Putamen (tissue), 1 donor: ENCODE measurements around the gene ZDHHC11.
"Not testable (repeated sequence)": the region's sequence is repeated elsewhere in the genome, so short reads cannot be mapped to it uniquely, and the experiment has no call there.

Experiments used
- DNase-seq: peaks from one replicate; pipeline ENCODE4 v3.0.0-alpha.2; 2016; ENCODE audit warnings: low spot score

ZDHHC11 gene

DNA sequence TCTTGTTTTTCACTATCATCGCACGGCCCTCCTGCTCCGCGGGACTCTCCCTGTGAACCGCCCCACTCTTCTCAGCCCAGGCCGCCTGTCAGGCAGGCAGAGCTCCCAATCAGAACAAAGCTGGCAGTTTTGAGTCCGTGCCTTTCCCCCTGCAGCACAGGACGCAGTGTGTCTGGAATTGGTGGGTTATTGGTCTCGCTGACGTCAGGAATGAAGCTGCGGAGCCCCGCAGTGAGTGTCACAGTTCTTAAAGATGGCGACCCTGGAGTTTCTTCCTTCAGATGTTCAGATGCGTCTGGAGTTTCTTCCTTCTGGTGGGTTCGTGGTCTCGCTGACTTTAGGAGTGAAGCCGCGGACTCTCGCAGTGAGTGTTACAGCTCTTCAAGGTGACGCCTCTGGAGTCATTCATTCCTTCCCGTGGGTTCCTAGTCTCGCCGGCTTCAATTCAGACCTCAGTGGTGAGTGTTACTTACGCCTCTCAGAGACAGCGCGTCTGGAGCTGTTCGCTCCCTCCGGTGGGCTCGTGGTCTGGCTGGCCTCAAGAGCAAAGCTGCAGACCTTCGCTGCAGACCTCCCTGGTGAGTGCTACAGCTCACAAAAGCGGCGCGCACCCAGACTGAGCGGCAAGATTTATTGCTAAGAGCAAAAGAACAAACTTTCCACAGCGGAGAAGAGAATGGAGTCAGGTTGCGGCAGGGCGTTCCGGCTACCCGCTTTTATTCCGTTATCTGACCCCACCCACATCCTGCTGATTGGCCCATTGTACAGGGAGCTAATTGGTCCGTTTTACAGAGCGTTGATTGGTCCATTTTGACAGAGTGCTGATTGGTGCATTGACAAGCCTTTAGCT is 73.7 kb downstream of the ZDHHC11 start:
- no peak for DNase-seq

DNA sequence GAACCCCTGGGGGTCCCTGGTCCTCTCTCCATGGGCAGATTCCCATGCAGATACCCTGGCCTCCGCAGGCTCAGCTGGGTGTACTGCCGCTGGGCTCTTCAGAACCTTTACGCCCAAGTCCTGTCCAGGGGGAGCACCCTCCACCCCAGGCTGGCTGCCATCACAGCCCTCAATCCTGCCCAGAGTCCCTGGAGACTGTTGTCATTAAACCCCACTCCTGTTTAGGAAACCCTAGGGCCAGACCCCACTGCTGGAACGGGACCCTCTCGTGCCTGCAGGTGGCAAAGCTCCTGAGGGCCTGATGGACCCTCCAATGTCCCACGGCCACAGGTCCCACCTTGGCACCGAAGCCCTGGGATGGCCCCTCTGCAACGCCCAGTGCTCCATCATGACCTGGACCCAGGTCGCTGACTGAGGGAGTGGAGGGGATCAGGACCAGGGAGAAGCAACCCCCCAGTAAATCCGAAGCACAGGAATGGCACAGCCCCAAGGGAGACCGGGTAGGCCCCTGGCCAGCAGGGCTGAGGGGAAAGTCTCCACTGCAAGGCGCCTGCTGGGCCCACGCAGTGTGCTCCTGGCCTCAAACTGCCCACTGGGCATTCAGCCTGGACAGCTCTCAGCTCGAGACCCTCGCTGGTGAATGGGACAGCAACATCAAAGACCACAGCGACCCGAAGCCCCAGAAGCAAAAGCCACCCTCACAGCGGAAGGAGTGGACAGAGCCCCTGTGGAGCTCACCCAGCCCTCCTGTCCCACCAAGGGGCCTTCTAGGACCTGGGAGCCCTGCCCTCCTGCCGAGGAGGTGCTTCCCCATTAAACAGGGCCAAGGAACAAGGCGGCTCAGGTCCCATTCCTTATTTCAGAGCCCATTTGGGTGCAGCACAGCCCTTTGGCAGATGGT is 74.6 kb downstream of the ZDHHC11 start:
- no peak for DNase-seq

DNA sequence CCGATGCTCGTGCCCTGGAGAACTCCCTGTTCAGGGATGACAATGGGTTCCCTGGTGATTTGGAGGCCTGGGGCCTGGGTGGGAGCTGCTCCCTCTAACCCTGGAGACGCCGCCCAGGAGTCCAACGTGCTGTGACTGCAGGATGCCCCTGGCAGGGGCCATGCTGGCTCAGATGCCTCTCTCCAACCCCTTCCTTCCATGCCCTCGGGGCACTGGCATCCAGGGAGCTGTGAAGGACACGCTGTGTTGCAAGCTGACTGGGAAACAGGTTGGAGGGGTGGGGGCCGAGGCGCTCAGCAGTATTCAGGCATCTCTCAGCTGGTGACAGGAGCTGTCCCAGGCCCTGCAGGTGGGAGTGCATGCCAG is 75.2 kb downstream of the ZDHHC11 start:
- not testable (repeated sequence) for DNase-seq

DNA sequence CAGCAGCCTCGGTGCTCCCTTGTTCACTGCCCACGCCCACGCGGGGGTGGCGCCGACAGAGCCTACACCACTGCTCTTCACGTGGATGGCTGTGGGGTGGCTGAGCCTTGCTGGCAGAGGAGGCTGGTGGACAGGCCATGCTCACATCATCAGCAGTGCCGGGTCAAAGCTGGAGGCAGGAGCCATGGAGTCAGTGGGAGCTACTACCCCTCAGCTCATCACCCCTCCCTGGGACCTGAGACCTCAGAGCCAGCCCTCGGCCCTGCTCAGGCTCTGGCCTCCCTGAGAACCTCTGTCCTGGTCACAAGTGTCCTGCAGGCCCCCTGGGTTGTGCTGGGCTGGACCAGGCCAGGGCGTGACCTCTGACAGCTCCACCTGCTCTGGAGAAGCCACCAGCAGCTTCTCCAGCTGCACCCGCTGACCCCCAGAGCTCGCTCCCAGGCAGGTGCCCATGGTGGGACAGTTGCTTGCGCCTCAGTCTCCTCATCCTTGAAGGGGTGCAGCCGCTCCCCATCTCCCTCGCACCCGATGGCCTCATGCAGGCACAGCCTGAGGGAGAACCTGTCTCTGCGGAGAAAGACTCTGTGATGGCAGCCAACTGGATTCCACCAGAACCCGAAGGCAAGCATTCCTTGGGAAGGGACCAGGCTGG is 75.8 kb downstream of the ZDHHC11 start:
- not testable (repeated sequence) for DNase-seq

DNA sequence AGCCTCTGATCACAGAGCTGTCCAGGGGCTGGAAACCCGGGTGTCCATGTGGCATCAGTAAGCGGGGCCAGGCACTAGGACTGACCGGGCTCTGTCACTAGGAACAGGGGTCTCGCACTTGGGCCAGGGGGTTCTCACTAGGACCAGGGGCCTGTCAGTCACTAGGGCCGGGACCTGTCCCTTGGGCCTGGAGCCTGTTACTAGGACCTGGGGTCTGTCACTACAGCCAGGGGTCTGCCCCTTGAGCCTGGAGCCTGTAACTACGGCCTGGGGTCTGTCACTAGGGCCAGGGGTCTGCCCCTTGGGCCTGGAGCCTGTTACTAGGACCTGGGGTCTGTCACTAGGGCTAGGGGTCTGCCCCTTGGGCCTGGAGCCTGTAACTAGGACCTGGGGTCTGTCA is 76.5 kb downstream of the ZDHHC11 start:
- not testable (repeated sequence) for DNase-seq

DNA sequence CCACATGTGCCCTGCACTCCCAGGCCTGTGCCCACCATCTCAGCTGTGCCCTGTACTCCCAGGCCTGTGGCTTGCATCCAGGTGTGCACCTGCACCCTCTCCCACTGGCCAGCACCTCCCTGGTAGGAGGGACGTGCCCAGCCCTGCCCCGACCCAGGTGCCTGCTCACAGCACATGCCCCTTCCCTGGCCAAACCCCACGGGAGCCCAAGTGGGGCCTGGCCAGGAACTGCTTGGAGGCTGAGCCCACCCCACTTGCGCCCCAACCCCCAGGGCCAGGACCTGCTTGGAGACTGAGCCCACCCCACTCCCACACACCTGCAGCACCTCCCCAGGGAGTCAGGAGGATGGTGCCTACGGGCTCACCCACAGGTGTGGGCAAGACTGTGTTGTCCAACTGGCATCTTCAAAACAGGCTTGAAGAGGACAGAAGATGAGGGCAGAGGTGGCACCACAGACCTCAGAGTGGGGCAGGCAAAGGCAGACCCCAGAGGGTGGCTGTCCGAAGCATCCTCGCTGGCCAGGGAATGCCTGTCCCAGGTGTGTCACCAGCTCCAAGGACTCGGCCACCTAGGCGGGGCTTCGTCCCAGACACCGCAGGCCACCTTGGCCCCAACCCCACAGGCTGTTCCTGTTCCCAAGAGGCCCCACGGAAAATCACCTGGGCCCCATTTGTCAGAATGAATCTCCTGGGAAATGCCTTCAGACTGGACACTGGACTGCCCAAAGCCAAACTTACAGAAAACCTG is 77.1 kb downstream of the ZDHHC11 start:
- DNase-seq = no peak

DNA sequence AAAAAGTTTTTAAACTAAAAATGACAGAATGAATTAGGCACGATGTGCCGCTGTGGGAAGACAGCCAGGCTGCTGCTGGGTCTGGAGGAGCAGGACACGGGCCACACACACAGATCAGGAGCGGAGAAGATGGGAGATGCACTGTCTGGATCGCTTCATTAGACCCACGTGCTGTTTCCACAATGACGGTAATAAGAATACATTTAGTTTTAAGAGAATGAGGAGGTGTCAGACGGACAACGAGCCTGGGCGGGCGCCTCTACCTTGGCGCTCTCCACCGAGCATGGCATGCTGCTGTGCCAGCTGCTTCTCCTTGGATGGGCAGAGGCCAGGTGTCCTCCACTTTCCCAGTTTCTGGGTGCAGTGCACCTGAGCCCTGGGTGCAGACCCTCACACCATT is 77.9 kb downstream of the ZDHHC11 start:
- DNase-seq = not testable (repeated sequence)

DNA sequence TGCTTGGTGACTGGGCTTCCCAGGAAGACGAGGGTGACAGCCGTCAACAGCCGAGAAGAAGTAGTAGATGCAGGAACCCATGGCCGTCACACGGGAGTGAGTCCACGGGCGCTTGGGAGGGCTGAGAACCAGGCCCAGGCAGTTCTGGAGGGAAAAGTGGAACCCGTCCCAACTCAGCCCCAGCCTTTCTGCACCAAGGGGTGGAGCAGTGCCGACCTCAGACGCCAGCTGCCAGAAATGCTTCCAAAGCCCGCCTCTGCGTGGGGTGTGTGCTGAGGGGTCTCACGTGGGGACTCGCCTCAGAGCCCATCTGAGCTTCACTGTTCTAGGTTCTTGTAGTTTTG is 78.3 kb downstream of the ZDHHC11 start:
- DNase-seq = not testable (repeated sequence)

DNA sequence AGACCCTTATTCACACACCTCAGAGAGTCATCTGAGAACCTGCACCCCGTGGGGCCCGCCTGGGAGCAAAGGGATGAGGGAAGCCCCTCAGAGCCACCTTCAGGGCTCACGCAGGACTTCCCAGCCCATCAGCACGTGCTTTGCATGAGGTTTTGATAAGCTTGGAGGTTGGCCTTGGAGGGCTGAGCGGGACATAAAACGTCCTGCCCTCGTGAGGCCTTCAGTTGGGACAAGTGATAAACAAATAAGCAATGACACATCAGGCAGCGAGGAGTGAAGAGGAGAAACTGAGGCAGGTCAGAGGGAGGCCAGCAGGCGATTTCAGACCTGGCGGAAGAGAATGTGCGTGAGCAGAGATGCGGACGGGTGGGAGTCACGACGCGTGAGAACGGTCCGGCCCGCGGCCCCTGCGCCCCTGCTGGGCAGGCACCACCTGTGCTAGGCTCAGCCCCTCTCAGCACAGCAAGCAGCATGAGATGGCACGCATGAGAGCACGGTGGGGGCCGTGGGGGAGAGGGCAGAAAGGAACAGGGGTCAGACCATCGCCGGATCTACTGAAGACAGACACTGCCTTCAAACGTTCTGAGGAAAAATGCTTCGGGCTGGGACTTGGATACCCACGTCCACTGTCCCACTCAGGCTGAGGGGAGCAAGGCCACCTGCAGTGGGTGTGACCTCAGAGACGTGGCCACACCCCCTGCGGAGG is 78.8 kb downstream of the ZDHHC11 start:
- DNase-seq = not testable (repeated sequence)

DNA sequence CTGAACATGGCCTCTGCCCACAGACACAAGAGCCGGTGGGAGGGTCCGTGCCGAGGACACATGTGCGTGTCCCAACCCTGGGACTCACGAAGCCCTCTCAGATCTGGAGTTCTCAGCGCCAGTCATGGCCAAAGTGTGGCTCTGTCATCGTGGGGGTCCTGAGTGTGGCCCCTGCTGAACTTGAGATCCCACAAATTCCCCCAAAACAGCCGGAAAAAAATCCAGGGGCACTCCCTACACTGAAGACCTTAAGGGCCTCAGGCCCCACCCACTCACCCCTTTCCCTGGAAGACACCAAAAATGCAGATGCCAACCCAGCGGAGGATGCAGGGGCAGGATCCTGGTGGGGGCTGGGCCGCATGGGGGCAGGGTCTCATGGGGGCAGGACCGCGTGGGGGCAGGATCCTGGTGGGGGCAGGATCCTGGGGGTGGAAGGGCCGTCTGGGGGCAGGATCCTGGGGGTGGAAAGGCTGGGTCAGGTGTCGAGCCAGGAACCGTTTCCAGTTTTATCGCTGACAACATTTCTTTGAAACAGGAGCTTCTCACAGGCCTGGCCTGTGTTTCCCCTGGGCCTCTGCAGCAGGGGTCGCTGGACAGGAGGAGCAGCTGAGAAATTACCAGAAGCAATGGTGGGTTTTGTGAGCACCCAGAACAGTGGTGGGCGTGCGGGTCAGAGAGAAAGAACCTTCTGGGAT is 79.6 kb downstream of the ZDHHC11 start:
- DNase-seq = not testable (repeated sequence)

DNA sequence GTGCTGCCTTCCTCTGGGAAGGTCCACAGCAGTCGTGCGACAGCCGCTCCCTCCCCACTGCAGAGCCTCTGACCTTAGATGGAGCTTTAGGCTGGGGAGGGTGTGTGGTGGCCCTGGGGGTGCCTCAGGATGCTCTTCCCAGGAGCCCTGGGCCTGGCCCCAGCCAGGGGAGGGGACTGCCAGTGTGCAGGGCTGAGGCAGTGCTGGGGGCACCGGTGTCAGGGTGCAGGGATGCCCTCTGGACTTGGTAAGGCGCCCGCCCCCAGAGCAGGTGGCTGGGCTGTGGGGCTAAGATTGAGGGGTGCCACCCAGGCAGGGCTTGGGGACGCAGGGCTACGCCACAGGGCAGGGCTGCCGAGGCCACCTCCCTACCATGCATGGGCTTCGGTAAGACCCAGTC is 80.2 kb downstream of the ZDHHC11 start:
- not testable (repeated sequence) for DNase-seq

DNA sequence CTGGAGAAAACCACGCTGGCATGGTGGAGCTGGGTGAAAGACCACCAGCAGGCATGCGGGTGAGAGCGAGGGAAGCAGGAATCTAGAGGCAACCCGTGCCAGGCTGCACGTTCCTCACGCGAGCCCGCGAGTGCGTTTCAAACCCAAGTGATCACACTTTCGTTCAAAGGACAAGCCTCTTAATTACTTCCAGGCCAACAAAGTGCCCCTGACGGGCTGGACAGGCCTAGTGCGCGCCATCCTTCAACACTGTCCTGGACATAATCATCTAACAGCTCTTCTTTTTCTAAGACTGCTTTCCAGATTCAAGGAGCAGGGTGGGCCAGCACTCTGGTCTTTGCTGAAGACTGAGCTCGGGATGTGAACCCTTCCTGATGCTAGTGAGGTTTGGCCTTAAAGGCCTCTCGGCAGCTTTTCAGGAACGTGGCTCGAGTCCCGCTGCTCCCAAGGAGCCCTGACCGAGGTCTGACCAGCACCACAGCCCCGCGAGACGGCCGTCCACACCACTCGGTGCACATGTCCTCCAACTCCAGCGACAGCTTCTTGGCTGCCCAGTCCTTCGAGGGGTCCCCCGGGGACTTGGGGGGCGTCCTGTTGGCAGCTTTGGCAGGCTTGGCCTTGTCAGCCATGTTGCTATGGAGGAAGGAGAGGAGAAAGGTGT is 81.2 kb downstream of the ZDHHC11 start:
- not testable (repeated sequence) for DNase-seq

DNA sequence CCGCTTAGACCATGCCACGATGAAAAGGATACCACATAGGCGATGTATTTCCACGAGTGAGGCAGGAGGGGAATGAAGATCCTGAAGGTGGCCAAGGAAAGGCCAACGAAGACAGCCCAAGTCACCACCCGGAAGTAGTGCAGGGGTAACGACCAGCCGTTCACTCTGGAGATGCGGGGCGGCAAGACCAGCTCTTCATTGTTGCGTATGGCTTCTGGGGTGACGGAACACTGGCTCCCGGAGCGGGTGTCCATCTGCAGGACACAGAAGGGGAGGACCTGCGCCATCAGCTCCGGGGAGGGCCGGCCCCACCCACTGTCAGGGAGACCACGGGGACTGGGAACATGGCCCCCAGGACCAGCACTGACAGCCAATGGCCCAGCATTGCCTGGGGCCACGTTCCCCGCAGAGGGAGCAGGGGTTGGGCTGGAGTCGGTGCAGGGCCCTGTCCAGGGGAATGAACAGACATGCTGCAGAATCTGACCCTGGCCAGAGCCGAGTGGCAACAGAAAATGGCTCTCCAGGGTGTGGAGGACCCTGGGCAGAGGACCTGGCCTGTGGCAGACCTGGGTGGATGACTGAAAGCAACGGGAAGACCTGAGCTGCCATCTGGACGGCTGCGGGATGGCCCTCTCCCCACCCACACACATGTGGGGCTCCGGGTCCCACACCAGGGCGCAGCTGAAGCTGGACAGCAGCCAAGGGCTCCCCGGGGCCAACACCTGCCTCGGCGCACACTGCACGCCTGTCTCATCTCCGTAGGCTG is 83.9 kb downstream of the ZDHHC11 start:
- DNase-seq = no peak

DNA sequence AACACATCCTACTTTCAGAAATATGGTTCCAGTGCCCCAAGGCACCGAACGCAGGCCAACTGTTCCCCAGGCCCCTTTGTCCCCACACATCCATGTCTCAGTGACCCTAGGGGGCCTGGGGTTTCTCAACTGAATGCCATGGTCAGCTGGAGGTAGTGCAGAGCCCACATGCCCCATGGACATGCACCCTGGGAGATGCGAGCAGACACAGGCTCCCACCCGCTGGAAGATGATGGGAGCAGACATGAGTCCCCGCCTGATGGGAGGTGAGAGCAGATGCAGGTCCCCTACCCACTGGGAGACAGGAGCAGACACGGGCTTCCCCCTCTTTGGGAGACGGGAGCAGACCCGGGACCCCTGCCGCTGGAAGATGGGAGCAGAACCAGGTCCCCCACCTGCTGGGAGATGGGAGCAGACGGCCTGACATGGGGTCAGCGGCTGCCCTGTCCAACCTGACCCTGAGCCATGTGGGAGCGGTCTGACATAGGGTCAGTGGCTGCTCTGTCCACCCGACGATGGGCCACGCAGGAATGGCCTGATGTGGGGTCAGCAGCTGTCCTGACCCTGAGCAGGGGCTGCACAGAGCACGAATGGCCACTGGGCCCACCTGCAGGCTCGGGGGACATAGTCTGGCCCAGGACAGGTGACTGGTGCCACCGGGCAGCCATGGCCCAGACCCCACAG is 84.7 kb downstream of the ZDHHC11 start:
- no peak for DNase-seq

DNA sequence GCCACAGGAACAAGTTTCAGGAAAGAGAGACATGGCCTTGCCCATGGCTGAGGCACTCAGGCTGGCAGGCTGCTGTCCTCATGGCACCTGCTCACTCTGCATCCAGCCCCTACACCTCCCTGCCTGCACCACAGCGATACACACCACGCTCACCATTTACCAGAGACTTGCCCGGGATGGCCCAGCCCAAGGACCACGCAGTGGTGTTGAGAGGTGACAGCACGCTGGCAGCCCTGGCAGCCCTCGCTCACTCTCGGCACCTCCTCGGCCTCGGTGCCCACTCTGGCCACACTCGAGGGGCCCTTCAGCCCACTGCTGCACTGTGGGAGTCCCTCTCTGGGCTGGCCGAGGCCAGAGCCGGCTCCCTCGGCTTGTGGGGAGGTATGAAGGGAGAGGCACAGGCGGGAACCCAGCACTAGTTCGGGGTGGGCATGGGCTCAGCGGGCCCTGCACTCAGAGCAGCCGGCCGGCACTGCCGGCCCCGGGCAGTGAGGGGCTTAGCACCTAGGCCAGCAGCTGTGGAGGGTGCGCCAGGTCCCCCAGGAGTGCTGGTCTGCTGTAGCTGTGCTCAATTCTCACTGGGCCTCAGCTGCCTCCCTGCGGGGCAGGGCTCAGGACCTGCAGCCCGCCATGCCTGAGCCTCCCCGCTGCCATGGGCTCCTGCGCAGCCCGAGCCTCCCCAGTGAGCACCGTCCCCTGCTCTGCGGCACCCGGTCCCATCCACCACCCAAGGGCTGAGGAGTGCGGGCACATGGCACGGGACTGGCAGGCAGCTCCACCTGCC is 86.6 kb downstream of the ZDHHC11 start:
- no peak for DNase-seq

DNA sequence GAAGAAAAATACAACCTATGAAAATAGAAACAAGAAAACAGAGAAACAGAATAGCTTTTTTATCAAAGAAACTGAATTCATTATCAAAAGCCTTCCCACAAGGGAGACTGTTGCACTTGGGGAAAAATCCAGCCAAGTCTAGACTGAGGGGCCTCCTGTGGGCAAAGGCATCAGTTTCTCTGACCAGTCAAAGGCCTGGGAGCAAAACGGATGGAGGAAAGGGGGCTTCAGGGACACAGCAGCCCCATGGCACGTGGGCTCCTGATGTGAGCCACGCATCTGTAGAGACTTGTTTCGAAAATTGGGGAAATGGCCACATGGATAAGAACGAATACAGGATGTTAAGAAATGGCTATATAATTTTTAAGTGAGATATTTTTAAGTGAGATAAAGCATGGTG is 87.4 kb downstream of the ZDHHC11 start:
- no peak for DNase-seq

DNA sequence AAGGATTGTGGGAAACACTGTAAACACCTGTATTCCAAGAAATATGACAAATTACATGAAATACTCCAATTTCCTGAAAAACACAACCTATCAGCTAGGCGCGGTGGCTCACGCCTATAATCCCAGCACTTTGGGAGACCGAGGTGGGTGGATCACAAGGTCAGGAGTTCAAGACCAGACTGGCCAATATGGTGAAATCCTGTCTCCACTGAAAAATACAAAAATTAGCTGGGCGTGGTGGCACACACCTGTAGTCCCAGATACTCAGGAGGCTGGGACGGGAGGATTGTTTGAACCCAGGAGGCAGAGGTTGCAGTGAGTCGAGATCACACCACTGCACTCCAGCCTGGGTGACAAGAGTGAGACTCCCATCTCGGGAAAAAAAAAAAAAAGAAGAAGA is 87.8 kb downstream of the ZDHHC11 start:
- DNase-seq = not testable (repeated sequence)
